Measurements from ENCODE around the gene RUSC2. TPM values are rescaled to one million over a fixed set of nuclear protein-coding genes. Genes with fewer than 3 reads are reported as not detected.

The RUSC2 gene
- total RNA-seq, 1 experiment from 2014 or later: 49.9 TPM

DNA sequence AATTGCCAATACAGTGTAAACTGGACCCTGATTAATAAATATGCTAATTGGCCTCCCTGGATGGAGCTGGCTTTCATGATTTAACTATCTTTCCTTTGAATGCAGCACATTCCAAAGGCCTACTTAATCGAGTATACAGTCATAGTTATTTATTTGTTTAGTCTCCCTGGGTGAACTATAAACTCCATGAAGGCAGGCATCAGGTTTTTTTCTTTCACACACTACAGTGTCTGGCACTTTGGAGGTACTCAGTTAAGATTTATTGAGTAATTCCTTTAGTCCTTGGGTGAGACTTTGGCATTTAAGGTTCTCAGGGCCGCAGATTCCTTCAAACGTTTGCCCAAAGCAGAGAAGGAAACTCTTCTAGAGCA lies 20.5 kb downstream of the RUSC2 start:
- BruUV-seq (replicated peaks): TSS peak; percentile 96
- intact Hi-C loops (cut with micrococcal nuclease; ENCODE audit: unreplicated experiment) (loop anchor here (10.0 kb wide), 1 partner anchor 94 kb away; the partner anchor contains the start of gene TESK1), in situ Hi-C loops (cut with HindIII; ENCODE audit: low pct_unique_long_range_greater_than_20kb, low sequenced_read_pairs) (no loop called here)
- TF ChIP-seq TCF7L2 (IDR thresholded peaks at IDR 0.05; ENCODE audit: low read depth, low read length) (no peak), SIN3A (IDR thresholded peaks at IDR 0.05; ENCODE audit: borderline replicate concordance, insufficient read depth, low read depth, low read length) (no peak), POLR2AphosphoS5 (IDR thresholded peaks at IDR 0.05; ENCODE audit: low read depth, low read length) (no peak)
- TF ChIP-seq, protein P1, sequence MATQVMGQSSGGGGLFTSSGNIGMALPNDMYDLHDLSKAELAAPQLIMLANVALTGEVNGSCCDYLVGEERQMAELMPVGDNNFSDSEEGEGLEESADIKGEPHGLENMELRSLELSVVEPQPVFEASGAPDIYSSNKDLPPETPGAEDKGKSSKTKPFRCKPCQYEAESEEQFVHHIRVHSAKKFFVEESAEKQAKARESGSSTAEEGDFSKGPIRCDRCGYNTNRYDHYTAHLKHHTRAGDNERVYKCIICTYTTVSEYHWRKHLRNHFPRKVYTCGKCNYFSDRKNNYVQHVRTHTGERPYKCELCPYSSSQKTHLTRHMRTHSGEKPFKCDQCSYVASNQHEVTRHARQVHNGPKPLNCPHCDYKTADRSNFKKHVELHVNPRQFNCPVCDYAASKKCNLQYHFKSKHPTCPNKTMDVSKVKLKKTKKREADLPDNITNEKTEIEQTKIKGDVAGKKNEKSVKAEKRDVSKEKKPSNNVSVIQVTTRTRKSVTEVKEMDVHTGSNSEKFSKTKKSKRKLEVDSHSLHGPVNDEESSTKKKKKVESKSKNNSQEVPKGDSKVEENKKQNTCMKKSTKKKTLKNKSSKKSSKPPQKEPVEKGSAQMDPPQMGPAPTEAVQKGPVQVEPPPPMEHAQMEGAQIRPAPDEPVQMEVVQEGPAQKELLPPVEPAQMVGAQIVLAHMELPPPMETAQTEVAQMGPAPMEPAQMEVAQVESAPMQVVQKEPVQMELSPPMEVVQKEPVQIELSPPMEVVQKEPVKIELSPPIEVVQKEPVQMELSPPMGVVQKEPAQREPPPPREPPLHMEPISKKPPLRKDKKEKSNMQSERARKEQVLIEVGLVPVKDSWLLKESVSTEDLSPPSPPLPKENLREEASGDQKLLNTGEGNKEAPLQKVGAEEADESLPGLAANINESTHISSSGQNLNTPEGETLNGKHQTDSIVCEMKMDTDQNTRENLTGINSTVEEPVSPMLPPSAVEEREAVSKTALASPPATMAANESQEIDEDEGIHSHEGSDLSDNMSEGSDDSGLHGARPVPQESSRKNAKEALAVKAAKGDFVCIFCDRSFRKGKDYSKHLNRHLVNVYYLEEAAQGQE (IDR thresholded peaks at IDR 0.05; ENCODE audit: insufficient read depth in 1 of 2, low read depth in 2 of 2, low read length in 1 of 2): no peak
- TF ChIP-seq, protein P2, sequence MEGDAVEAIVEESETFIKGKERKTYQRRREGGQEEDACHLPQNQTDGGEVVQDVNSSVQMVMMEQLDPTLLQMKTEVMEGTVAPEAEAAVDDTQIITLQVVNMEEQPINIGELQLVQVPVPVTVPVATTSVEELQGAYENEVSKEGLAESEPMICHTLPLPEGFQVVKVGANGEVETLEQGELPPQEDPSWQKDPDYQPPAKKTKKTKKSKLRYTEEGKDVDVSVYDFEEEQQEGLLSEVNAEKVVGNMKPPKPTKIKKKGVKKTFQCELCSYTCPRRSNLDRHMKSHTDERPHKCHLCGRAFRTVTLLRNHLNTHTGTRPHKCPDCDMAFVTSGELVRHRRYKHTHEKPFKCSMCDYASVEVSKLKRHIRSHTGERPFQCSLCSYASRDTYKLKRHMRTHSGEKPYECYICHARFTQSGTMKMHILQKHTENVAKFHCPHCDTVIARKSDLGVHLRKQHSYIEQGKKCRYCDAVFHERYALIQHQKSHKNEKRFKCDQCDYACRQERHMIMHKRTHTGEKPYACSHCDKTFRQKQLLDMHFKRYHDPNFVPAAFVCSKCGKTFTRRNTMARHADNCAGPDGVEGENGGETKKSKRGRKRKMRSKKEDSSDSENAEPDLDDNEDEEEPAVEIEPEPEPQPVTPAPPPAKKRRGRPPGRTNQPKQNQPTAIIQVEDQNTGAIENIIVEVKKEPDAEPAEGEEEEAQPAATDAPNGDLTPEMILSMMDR (IDR thresholded peaks at IDR 0.05): no peak
- H3K4me3 ChIP-seq (ENCODE audit: low read depth in 2 of 2, low read length in 2 of 2): peak overlapping the region in 1 of 2 experiments; percentile 25; a peak in 1 of 4 replicates
- H3K9me3 ChIP-seq (ENCODE audit: control insufficient read depth, insufficient read depth, low read depth, low read length): no peaks in the 10 kb centered on the region; the same call in 1 of the 2 replicates
- POLR2A ChIA-PET: interaction anchor here (0.5 to 0.7 kb wide), 2 partner anchors 25 to 485 kb away, joined by 3 read pairs; no protein-coding TSS in a partner anchor
- peak; percentile 3; the same call in 1 of the 2 replicates for ATAC-seq
- peaks cover 75% of the 10 kb centered on the region for H3K4me1 ChIP-seq (ENCODE audit: control insufficient read depth, insufficient read depth, low read length)
- H3K27ac ChIP-seq (ENCODE audit: low read length): peak overlapping the region; percentile 96
- no peak for DNase-seq (ENCODE audit: low read depth, low spot score)
- H3K27me3 ChIP-seq (ENCODE audit: control insufficient read depth, insufficient read depth, low read length): no peaks in the 10 kb centered on the region
- H3K36me3 ChIP-seq (ENCODE audit: control insufficient read depth, insufficient read depth, low read length): no peaks in the 10 kb centered on the region
- CTCF ChIA-PET: no interaction called here

DNA sequence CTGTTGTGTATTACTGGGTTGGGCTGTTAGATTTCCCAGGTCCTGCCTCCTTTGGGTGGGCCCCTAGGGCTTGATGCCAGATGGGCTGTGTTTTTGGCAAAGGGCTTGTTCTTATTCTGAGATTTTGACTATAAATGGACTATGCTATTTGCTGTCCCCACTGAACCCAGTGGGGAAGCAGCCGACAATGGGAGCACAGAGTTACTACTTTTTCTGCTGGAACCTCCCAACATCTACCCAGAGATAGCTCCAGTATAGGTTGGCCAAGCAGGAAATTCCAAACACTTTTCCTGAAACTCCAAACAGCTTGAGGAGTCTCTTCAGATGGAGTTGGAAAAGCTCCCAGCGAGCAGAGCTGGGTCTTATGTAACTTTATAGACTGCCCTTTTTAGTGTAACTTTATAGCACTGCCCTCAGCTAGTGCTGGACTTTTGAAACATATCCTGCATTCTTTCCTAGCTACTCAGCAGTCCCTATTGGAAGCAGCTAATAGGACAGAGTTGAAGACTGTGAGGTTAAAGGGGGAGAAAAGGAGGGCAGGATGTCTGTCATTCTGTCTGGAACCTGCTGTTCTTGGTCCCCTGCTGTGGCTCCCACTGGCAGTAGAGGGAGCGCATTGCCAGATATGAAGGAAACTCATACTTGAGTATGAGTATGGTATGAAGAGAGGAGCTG lies 21.0 kb downstream of the RUSC2 start:
- peak overlapping the region; percentile 96 for H3K27ac ChIP-seq (ENCODE audit: low read length)
- ChIA-PET POLR2A (interaction anchor here (0.5 to 0.6 kb wide), 2 partner anchors 25 to 518 kb away, joined by 3 read pairs; no protein-coding TSS in a partner anchor), CTCF (interaction anchor here (1.1 to 1.2 kb wide), 2 partner anchors 42 to 43 kb away, joined by 5 to 7 read pairs; no protein-coding TSS in a partner anchor)
- no peaks in the 10 kb centered on the region for H3K27me3 ChIP-seq (ENCODE audit: control insufficient read depth, insufficient read depth, low read length)
- H3K4me1 ChIP-seq (ENCODE audit: control insufficient read depth, insufficient read depth, low read length): peaks cover 80% of the 10 kb centered on the region
- no peaks in the 10 kb centered on the region; the same call in 1 of the 2 replicates for H3K9me3 ChIP-seq (ENCODE audit: control insufficient read depth, insufficient read depth, low read depth, low read length)
- ATAC-seq (peak; percentile 94), DNase-seq (ENCODE audit: low read depth, low spot score) (no peak)
- no peaks in the 10 kb centered on the region for H3K36me3 ChIP-seq (ENCODE audit: control insufficient read depth, insufficient read depth, low read length)
- intact Hi-C loops (cut with micrococcal nuclease; ENCODE audit: unreplicated experiment) (loop anchor here (10.0 kb wide), 1 partner anchor 94 kb away; the partner anchor contains the start of gene TESK1), in situ Hi-C loops (cut with HindIII; ENCODE audit: low pct_unique_long_range_greater_than_20kb, low sequenced_read_pairs) (no loop called here)
- TF ChIP-seq, protein P1 (IDR thresholded peaks at IDR 0.05; ENCODE audit: insufficient read depth in 1 of 2, low read depth in 2 of 2, low read length in 1 of 2): peak in 1 of 2 experiments; percentile 47; a peak in 1 of 4 replicates
- TF ChIP-seq, protein P2 (IDR thresholded peaks at IDR 0.05): peak; percentile 76
- TF ChIP-seq TCF7L2 (IDR thresholded peaks at IDR 0.05; ENCODE audit: low read depth, low read length): peak; percentile 91
- peak; percentile 79 for TF ChIP-seq POLR2AphosphoS5 (IDR thresholded peaks at IDR 0.05; ENCODE audit: low read depth, low read length)
- no peak for TF ChIP-seq SIN3A (IDR thresholded peaks at IDR 0.05; ENCODE audit: borderline replicate concordance, insufficient read depth, low read depth, low read length)
- H3K4me3 ChIP-seq (ENCODE audit: low read depth in 2 of 2, low read length in 2 of 2): peak overlapping the region in 1 of 2 experiments; percentile 25; a peak in 2 of 4 replicates
- no TSS peak for BruUV-seq (replicated peaks)

Data from Panc1 (cell line).